ENCODE measurements around the gene NPAS1. TPM values are rescaled to one million over a fixed set of nuclear protein-coding genes. Genes with fewer than 3 reads are reported as not detected.
"Not testable (repeated sequence)": the region's sequence is repeated elsewhere in the genome, so short reads cannot be mapped to it uniquely, and the experiment has no call there.

The NPAS1 gene
- total RNA-seq, 3 donors from 2014 or later, result 2.5 TPM; not detected in 2

DNA sequence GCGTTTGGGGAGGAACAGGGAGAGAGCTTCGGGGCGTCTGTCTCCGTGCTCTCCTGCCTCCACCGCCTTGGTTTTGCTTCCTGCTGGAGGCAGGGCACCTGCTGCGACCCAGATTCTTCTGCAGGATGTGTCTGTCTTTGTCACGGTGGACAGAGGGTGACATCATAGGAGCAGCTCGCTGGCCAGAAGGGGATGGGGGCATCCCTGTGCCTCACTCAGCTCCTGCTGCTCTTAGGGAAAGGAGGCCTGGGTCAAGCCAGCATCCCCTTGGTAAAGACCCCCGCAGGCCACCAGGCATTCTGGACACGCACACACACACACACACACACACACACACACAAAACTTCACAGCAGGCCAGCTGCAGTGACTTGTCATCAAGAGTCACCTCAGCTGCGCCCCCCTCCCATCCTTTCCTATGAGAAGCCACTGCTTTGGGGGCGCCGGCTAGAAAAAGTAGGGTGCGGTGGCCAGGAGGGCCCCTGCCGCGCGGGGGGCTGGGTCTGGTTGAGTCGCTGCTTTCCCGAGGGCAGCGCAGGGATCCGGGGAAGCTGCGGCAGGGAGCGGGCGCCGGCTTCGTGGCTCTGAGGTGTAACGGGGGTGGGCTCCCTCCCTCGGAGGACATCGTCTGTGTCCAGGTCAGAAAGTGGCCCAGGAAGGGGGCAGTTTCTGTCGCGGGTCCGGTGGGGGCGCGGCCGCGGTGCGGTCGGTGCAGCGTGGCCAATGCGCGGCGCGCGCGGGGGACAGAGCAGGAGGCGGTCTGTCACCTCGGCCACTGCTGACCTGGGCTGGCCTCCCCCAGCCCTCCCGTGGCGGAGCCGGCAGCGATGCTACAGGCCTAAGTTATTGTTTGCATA is 15.8 kb upstream of the NPAS1 start:
- TF ChIP-seq POLR2A (IDR thresholded peaks at IDR 0.05) (no peak), POLR2AphosphoS5 (IDR thresholded peaks at IDR 0.05) (no peak)
- TF ChIP-seq, protein P1, sequence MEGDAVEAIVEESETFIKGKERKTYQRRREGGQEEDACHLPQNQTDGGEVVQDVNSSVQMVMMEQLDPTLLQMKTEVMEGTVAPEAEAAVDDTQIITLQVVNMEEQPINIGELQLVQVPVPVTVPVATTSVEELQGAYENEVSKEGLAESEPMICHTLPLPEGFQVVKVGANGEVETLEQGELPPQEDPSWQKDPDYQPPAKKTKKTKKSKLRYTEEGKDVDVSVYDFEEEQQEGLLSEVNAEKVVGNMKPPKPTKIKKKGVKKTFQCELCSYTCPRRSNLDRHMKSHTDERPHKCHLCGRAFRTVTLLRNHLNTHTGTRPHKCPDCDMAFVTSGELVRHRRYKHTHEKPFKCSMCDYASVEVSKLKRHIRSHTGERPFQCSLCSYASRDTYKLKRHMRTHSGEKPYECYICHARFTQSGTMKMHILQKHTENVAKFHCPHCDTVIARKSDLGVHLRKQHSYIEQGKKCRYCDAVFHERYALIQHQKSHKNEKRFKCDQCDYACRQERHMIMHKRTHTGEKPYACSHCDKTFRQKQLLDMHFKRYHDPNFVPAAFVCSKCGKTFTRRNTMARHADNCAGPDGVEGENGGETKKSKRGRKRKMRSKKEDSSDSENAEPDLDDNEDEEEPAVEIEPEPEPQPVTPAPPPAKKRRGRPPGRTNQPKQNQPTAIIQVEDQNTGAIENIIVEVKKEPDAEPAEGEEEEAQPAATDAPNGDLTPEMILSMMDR (IDR thresholded peaks at IDR 0.05), result no peak
- DNase-seq (ENCODE audit: low spot score in 2 of 2), result no peak
- Histone ChIP-seq H3K27me3 (no peaks in the 10 kb centered on the region), H3K9me3 (no peaks in the 10 kb centered on the region), H3K27ac (no peak overlapping the region), H3K4me3 (no peak overlapping the region), H3K4me1 (no peaks in the 10 kb centered on the region), H3K36me3 (peaks cover 8% of the 10 kb centered on the region)
- intact Hi-C loops (cut with DNase I; ENCODE audit: low total_unique reads), result loop anchor here (10.0 kb wide), 1 partner anchor 249 kb away; no protein-coding TSS in a partner anchor

DNA sequence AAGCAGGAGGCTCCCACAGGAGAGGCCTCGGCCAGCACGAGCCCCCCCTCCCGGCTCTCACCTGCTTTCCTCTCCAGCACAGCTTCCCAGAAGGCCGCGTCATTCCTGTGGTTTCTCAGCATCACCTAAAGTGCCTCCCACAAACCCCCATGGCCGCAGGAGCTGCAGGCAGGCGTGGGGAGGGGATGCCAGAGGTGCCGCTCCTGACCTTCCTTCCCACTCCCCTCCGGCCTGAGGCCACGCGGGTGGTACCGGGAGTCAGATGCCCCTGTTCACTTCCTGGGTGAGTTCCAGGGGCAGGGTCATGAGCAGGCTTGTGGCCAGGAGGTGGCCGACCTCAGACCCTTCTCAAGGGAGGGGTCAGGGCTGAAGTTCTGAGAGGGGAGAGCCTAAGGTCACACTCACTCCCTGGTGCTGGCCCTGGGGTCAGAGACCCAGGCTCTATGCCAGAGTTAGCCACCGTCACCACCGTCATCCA is 14.4 kb upstream of the NPAS1 start:
- peak in 1 of 2 donors; percentile 54 for DNase-seq (ENCODE audit: low spot score in 2 of 2)
- H3K27me3 ChIP-seq, result no peaks in the 10 kb centered on the region
- no peak overlapping the region for H3K4me3 ChIP-seq
- no peaks in the 10 kb centered on the region for H3K4me1 ChIP-seq
- intact Hi-C loops (cut with DNase I; ENCODE audit: low total_unique reads), result loop anchor here (10.0 kb wide), 1 partner anchor 250 kb away; no protein-coding TSS in a partner anchor
- H3K36me3 ChIP-seq, result peaks cover 8% of the 10 kb centered on the region
- TF ChIP-seq POLR2AphosphoS5 (IDR thresholded peaks at IDR 0.05), result no peak
- TF ChIP-seq, protein P1 (IDR thresholded peaks at IDR 0.05), result no peak
- no peak for TF ChIP-seq POLR2A (IDR thresholded peaks at IDR 0.05)
- H3K27ac ChIP-seq, result peak overlapping the region in 1 of 2 donors; percentile 1
- H3K9me3 ChIP-seq, result no peaks in the 10 kb centered on the region

DNA sequence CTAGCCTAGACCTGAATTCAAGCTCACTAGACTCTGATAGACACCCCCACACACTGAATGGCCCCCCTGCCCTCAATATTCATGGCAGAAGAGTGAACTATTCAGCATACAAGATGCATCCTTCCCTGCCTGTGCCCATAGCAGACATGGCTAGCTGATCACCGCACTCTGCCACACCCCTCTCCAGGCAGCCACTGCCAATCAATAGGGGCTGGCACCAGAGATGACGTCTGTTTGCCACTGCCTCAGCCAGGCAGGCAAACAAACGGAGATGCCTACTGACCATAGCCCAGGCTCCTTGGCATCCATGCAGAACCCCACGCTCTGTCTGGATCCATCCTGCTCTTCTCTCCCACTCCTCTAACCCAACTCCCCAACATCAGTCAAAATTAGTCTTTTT is 13.8 kb upstream of the NPAS1 start:
- no peak for DNase-seq (ENCODE audit: low spot score in 2 of 2)
- H3K27ac ChIP-seq, result no peak overlapping the region
- peaks cover 5% of the 10 kb centered on the region for H3K36me3 ChIP-seq
- no peak overlapping the region for H3K4me3 ChIP-seq
- intact Hi-C loops (cut with DNase I; ENCODE audit: low total_unique reads), result loop anchor here (10.0 kb wide), 1 partner anchor 251 kb away; no protein-coding TSS in a partner anchor
- no peaks in the 10 kb centered on the region for H3K27me3 ChIP-seq
- no peaks in the 10 kb centered on the region for H3K4me1 ChIP-seq
- TF ChIP-seq POLR2A (IDR thresholded peaks at IDR 0.05) (no peak), POLR2AphosphoS5 (IDR thresholded peaks at IDR 0.05) (no peak)
- TF ChIP-seq, protein P1 (IDR thresholded peaks at IDR 0.05), result no peak
- H3K9me3 ChIP-seq, result no peaks in the 10 kb centered on the region

DNA sequence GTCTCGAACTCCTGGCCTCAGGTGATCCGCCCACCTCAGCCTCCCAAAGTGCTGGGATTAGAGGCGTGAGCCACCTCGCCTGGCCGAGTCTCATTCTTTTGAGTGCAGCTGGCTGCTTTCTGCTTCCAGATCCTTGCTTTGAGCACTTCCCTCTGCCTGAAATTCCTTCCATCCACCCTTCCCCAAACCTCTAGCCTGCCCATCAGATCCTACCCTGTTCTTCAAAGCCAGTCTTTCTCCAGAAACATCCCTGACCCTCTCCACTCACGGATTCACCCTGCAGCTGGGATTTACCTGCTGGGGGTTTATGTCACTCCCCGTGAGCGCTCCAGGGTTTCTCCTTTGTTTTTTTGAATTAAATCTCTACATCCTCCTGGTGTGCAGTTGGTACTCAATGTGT is 13.1 kb upstream of the NPAS1 start:
- Histone ChIP-seq H3K4me3 (no peak overlapping the region), H3K27me3 (no peaks in the 10 kb centered on the region), H3K36me3 (no peaks in the 10 kb centered on the region), H3K27ac (no peak overlapping the region), H3K4me1 (no peaks in the 10 kb centered on the region), H3K9me3 (no peaks in the 10 kb centered on the region)
- intact Hi-C loops (cut with DNase I; ENCODE audit: low total_unique reads), result loop anchor here (10.0 kb wide), 1 partner anchor 252 kb away; no protein-coding TSS in a partner anchor
- TF ChIP-seq POLR2AphosphoS5 (IDR thresholded peaks at IDR 0.05), result no peak
- no peak for TF ChIP-seq POLR2A (IDR thresholded peaks at IDR 0.05)
- TF ChIP-seq, protein P1 (IDR thresholded peaks at IDR 0.05), result no peak
- no peak for DNase-seq (ENCODE audit: low spot score in 2 of 2)

DNA sequence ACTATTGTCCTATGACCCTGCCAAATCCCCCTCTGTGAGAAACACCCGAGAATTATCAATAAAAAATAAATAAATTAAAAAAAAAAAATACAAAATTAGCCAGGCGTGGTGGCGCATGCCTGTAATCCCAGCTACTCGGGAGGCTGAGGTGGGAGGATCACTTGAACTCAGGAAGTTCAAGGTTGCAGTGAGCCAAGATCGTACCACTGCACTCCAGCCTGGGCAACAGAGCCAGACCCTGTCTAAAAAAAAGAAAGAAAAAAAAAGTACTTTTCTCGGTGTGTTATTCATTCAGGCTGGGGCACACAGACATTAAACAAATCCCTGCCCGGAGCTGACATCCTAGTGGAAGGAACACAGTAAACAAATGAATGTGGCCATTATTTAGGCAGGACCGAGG is 9.1 kb upstream of the NPAS1 start:
- H3K4me1 ChIP-seq; H3K36me3 ChIP-seq; H3K27me3 ChIP-seq; intact Hi-C loops (cut with DNase I; ENCODE audit: low total_unique reads); H3K27ac ChIP-seq; DNase-seq (ENCODE audit: low spot score in 2 of 2); H3K4me3 ChIP-seq; H3K9me3 ChIP-seq: not testable (repeated sequence)
